ENCODE measurements around the gene DLGAP1. TPM values are rescaled to one million over a fixed set of nuclear protein-coding genes. Genes with fewer than 3 reads are reported as not detected.

The DLGAP1 gene
- total RNA-seq, 1 donor from 2014 or later, result 57.1 TPM

DNA sequence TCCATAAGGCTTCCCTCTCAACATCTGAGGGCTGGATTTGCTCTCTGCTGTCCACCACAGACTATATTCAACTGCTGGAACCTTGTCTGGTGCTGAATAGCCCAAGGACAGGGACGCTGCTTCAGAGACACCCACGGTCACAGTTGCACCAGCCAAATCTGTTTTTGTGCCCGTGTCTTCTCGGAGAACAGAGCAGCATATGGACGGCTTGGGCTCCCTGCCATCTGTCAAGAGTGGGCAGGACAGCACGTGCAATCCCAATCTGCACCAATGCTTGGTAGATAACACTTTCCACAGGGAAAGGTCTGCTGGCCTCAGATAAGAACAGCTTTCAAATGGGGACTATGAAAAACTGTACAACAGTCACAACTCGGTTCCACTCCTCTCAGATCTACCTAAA lies 539.0 kb downstream of the DLGAP1 start:
- DNase-seq (ENCODE audit: low spot score in 2 of 2) (no peak), FAIRE-seq (no peak)

DNA sequence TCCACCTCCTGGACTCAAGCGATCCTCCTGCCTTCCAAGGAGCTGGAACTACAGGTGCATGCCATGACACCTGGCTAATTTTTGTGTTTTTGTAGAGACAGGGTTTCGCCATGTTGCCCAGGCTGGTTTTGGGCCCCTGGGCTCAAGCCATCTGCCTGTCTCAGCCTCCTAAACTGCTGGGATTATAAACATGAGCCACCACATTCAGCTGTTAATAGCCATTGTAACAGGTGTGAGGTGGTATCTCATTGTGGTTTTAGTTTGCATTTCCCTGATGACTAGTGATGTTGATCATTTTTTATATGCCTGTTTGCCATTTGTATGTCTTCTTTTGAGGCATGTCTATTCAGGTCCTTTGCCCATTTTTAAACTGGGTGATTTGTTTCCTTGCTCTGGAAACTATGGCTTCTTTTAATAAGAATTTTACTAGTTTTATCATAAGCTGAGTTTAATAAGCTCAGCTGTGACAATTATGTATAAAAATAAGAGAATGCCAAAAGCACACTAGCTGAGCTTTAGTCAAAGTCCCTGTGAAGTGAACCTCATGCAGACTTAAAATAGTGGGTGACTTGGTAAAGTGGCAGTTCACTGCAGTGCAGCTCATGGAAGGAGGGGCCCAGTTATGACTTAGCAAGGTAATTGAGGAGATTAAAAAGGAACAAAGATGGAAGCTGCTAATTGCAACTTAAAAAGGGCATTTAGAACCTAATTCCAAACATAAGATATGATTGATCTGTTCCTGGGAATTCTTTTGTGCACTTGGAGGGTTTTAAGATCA lies 540.1 kb downstream of the DLGAP1 start:
- DNase-seq (ENCODE audit: low spot score in 2 of 2), result no peak
- FAIRE-seq, result no peak

DNA sequence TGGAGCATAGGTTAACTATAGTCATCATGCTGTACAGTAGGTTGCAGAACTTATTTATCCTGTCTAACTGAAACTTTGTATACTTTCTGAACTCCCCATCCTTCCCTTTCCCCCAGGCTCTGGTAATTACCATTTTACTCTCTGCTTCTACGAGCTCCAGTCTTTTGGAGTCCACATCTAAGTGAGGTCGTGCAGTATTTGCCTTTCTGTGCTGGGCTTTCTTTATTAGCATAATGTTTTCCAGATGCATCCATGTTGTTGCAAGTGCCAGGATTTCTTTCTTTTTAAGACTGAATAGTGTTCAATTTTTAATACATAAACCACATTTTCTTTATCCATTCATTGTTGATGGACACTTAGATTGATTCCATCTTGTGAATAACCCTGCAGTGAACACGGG lies 541.0 kb downstream of the DLGAP1 start:
- DNase-seq (ENCODE audit: low spot score in 2 of 2), result no peak
- no peak for FAIRE-seq

DNA sequence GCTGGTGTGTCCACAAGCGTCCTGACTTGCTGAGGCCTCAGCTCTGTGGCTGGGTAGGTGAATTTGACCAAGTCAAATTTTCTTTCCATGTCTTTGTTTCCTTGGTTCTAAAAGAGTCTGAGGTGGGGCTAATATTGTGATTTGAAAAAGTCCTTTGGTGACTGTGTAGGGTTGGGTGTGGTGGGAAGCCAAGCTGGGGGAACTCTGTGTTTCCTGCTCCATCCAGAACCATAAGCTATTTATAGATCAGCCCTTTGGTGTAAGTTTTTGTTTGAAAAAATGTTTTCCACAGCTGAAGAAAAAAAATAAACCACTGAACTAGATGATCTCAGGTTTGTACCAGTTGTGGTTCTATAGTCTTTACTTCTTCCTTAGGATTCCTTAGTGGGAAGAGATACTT lies 542.4 kb downstream of the DLGAP1 start:
- no peak for FAIRE-seq
- no peak for DNase-seq (ENCODE audit: low spot score in 2 of 2)

DNA sequence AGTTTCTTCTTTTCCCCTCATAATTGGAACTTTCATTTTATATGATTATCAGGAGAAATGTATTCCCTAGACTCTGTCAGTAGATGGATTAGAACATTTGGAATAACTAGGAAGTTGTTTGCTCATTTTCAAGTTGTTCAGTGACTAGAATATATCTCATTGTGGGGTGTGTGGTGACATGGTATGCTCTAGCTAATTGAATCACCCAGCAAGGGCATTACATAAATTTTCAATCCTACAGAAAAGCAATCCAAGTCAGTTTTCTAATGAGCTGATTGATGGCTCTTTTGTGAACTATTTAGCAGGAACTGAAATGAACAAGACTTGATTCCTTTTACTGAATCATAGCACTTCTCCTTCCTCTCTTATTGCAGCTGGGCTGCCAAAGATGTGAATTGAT lies 543.7 kb downstream of the DLGAP1 start:
- no peak for DNase-seq (ENCODE audit: low spot score in 2 of 2)

DNA sequence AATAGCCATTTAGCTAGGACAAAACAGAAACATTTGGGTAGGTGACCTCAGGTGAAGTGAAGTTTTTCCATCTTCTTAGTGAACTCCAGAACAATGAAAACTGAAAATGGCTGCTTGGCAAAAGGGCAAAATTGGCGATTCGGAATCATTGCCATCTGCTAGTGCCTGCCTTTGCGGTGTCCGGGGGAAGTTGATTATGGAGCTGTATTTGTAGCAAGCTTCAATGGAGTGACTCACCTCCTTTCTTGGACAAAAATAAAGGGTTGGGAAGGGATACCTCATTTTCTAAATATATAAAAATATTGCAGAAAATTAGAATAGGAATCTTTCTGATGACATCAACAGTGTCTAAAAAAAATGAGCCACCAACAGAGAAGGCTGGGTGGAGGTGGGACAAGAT lies 544.6 kb downstream of the DLGAP1 start:
- DNase-seq (ENCODE audit: low spot score in 2 of 2), result no peak
- no peak for FAIRE-seq

More for the DNA sequence above, 543.7 kb downstream of the DLGAP1 start:
- FAIRE-seq, result no peak

DNA sequence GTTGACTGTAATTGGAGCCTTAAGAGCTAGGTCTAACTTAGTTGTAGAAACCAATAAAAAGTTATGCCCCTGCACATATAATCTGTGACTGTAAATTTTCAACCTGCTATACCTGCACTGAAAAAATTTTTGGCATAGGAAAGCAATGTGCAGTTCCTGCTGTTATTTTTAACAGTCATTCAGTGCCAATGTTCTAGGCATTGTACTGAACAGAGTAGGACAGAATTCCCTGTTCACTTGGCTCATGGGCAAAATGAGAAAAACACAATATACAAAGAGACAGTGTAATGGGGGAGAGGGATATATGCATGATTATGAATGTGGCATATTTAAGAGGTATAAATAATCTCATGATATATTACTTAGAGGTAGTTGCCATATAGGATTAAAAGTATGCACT lies 547.2 kb downstream of the DLGAP1 start:
- FAIRE-seq, result no peak
- no peak for DNase-seq (ENCODE audit: low spot score in 2 of 2)

DNA sequence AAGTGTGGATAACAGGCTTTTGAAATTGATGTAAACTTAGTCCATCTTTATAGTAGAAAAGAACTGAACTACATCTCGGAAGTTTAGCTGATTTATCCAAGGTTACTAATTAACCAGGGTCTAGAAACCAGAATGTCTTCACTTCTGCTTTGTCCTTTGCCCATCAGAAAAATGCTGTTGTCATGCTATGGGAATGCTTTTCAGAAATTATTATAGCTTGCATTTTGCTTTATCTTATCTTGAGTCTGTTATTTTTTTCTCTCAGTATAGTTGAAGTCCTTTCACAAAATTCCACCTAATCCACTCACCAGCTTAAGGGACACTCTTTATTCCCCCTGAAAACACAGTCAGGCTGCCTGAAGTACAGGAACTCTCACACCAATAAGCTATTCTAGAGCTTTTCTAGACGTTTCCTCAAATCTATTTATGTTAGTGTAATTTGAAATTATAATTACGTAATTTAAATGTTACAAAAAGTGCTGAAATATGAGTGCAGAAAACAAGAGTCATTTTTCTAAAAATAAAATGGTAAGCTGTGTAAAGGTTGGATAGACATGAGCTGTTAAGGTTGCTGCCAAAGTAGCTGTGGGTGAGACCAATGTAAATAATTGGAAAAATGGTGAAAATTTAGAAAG lies 548.9 kb downstream of the DLGAP1 start:
- no peak for DNase-seq (ENCODE audit: low spot score in 2 of 2)
- no peak for FAIRE-seq

DNA sequence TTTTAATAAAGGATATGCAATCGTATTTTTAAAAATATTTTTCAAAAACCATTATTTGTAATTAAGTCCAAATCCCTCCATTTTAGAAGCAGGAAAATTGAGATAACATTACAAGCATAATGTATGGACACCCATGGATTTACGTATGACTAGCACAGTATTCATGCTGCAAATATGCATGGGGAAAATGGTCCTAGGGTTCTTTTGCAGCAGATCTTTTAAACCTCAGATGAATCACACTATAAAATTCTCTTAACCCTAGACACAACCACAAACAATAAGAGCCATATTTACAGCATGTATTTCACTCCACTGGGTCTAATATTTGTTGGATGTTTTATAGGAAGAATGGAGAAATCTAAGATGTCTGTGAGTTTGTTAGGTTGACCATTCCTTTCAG lies 551.8 kb downstream of the DLGAP1 start:
- FAIRE-seq, result no peak
- no peak for DNase-seq (ENCODE audit: low spot score in 2 of 2)

DNA sequence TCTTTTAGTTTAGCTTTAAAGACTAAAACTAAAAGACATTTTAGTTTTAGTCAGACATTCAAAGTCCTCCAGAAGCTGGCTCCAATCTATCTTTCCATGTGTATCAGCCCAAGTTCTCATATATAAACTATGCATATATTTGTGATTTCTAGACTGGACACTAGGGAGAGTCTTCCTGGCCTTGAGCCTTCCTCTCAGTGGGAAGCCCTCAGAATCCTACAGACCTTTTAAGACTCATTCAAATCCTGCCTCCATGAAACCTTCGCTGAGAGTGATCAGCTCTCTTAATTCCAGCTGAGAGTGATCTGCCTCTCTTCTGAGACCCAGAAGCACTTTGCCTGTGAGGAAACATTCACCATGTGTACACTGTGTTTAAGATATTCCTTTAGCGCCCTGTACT lies 552.4 kb downstream of the DLGAP1 start:
- no peak for FAIRE-seq

DNA sequence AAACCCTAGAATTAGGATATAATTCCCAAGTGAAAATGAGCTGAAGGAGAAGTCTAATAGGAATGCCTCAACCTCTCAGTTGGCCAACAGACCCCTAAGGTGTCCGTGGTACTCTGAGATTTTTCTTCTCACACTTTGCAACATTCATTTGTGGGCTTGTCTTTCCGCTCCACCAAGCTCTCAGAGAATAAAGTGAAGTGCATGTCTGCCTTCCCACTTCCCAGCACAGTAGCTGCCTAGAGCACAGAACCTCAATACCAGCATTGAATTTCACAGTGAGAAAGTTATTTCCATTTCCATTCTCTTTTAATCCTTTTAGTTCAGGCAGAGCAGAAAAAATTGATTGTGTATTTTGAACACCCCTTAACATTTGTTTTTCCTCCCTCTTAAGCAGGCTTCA lies 553.3 kb downstream of the DLGAP1 start:
- DNase-seq (ENCODE audit: low spot score in 2 of 2) (no peak), FAIRE-seq (no peak)

More for the DNA sequence above, 552.4 kb downstream of the DLGAP1 start:
- no peak for DNase-seq (ENCODE audit: low spot score in 2 of 2)

DNA sequence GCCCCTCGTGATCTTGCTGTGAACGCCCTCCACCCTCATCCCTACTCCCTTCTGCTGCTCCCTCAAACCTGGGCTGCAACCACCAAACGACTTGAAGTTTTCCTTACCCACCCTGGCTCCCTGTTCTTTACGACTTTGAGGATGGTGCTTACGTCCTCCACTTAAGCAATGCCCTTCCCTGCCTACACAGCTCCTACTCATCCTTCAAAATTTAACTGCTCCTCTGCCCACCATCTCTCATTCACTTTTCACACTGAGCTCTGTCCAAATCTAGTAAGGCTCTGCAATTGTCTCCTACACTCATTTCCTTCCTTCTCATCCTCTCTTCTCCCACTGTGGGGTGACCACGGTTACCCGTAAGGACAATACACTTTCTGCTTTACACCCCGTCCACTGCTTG lies 554.1 kb downstream of the DLGAP1 start:
- FAIRE-seq (no peak), DNase-seq (ENCODE audit: low spot score in 2 of 2) (no peak)

DNA sequence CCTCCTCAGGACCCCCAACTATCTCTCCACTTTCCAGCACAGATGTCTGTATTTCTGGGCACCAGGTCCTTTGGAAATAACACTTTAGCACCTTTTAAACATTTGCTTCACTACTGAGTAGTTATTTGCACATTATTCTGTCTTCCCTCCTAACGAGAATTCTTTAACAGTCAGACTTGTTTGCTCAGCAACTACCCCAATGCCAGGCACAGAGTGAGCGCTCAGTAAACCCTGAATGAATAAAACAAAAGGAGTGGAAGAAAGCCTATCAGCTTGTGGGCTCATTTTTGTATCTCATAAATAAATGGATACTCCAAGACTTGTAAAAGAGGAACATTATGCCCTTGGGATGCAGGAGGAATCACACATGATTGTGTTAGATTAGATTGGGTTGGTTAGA lies 554.8 kb downstream of the DLGAP1 start:
- DNase-seq (ENCODE audit: low spot score in 2 of 2), result no peak
- no peak for FAIRE-seq

DNA sequence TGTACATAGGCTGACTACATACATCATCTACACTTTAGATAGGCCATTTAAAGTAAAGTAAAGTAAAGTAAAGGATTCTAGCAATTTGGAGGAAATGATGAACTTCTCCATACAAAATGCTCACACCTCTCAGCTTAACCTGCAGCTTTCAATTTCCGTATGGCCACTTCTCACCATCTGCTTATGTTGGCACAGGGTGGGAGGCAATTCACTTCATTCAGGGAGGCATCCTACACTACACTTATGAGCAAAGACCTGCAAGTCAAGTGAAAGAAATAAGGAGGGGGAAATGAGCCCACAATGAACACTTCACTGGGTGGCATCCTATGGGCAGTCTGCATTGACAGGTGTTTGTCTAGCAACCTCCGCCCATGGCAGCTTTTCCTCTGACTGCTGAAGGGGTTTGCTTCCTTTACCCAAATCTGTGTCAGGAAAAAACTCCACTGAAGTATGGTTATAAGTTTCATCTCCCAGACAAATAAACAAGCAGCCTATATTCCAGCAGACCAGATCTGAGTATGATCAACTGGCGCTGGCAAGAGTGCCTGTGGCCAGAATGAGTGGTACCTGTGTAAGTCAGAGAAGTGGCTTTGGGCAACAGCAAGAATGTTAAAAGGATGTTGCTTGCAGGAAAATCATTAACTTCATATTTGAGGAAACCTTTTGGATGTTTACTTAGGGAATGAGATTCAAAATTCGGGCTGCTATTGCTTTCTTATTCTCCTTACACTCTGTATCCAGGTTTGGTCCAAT lies 556.1 kb downstream of the DLGAP1 start:
- DNase-seq (ENCODE audit: low spot score in 2 of 2), result no peak

DNA sequence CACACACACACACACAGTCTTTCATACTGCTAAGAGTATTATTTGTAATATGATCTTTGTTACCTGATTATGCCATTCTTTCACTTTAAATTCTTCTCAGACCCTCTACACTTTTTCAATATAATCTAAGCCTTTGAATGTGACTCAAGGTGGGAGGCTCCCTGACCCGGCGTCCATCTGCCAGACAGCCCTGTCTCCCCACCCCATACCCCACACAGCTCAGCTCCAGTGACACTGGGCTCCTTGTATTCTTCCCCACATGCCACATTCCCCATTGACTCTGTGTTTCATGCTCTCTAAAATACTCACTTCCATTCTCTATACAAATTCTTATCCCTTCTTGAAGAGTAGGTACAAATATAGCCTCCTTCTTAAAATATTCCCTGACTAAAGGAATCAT lies 563.0 kb downstream of the DLGAP1 start:
- FAIRE-seq (no peak), DNase-seq (ENCODE audit: low spot score in 2 of 2) (no peak)

More for the DNA sequence above, 556.1 kb downstream of the DLGAP1 start:
- FAIRE-seq, result no peak

DNA sequence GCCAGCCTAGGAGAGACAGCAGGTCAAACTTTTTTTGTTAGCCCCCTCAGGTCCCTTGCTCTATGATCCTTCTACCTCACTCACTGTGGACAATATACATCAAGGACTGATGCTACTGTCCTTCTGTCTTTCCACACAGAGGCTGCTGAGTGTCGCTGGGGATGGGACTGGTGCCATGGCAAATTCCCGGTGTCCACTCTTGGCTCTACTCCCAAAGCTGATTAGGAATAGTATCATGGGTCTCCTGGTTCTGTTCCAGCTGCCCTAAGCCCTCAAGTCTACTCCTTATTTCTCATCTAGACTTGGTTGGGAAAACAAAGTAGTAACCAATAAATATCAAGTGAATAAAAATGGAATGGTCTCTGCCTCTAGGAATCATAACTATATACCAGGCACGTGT lies 563.9 kb downstream of the DLGAP1 start:
- FAIRE-seq (no peak), DNase-seq (ENCODE audit: low spot score in 2 of 2) (no peak)

DNA sequence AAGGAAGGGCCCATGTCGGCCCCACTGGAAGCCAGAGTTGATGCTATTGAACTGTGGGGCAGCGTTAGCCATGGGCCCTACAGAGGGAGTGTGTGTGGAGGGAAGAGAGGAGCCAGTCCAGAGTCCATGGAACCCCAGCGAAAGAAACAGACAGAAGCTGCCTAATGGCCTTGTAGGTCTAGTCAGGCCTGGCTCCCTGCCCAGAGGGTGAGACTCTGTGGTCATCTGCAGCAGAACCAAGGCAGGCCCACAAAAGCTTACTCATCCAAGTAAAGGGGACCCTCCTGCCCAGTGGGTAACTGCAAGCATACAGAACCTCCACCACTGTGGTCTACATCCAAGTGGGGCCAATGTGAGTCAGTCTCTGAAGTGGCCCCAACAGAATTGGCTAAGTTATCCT lies 565.3 kb downstream of the DLGAP1 start:
- FAIRE-seq, result no peak
- DNase-seq (ENCODE audit: low spot score in 2 of 2), result no peak

DNA sequence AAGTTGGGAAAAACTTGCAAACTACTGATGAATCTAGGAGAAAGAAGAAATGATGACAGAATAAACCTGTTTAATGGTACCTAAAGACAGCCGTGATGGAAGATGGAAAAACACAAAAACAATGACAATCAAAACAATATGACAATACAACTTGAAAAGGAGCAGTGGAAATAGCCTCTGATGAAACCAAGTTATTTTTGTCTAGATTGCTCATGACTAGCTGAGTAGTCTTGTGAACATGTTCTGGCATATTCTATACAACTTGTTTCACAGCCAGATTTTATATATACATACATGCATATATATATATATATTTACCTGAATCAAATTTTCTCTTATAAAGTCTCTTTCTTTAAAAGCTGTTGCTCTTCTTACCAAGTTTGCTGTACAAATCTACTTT lies 566.0 kb downstream of the DLGAP1 start:
- FAIRE-seq, result no peak
- DNase-seq (ENCODE audit: low spot score in 2 of 2), result no peak

DNA sequence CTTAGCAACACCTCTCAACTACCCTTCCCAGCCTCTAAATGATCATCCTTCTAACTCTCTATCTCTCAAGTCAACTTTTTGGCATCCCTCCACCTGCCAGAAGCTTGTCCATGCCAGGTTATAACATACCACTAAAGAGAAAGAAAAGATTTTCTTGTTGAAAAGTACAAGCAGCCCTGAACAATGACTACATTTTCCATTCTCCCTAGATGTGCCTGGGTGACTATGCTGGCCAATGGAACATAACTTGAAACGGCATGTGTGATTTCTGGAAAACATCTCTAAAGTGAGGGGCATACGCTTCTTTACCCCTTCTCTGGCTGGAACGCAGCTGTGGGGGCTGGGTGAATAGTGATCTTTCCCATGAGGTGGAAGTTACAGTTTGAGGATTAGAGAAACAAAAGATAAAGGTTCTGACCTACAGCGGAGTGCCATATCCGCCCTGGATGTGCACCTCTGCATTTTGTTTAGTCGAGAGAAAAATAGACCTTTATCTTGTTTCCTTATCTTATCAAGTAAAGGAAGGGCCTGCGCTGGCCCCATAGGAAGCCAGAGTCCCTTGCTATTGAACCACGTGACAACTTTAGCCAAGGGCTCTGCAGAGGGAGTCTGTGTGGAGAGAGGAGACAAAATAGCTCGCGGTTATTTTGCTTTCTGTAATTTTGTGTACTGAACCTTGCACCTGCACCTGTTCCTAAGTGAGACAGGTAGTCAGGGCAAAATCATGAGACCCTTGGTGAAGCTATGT lies 568.4 kb downstream of the DLGAP1 start:
- FAIRE-seq (no peak), DNase-seq (ENCODE audit: low spot score in 2 of 2) (no peak)

DNA sequence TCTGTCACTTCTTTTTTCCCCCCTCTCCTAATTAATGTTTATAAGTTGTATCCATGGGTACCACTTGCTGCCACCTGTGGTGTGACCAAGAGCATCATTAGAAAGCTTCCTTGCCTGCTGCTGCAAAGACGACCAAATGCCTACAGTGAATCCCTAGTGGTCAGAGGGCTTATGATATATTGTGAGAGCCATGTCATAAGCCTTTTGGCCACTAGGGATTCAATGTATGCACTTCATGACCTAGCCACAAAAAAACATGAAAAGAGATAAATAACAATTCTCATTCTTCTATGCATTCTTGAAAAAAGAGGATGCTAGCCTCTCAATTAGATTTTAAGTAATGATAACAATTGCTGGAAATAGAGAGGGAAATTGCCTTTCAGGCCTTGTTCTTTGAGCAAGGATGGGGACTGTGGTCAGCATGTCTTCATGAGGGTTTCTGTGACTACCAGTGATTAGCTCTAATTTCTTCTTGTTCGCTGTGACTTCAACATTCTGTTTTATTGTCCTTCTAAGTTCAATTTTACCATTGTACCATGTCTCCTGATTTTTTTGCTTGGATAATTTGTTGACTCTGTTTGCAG lies 569.8 kb downstream of the DLGAP1 start:
- FAIRE-seq (no peak), DNase-seq (ENCODE audit: low spot score in 2 of 2) (no peak)

DNA sequence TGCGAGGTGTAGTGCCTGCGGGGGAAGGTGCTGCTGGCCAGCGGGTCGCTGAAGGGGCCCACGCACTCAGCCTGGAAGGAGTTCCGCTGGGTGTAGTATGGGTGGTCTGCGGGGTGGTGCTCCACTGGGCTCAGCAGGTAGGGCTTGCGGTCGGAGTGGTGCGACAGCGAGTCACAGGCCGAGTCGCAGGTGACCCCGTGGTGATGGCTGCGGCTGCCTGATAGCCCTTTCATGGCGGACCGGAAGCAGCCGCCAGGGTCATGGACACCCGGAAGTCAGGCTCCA lies 575.3 kb downstream of the DLGAP1 start:
- DNase-seq (ENCODE audit: low spot score in 2 of 2) (no peak), FAIRE-seq (no peak)
